Renal cortical epithelial cell (primary cell): ENCODE measurements around the gene ISOC2. TPM values are rescaled to one million over a fixed set of nuclear protein-coding genes. Genes with fewer than 3 reads are reported as not detected.

ENCODE experiments used
- DNase-seq: peaks from one replicate; pipeline ENCODE4 v3.0.0-alpha.2; 2011; ENCODE audit warnings: low read depth
- total RNA-seq: library from RNA; depleted of rRNA; stranded (reverse); fragments of >200 nt; gene quantifications from 2 replicates; pipeline ENCODE4 v1.2.3, GENCODE V29; 2014

ISOC2 gene
- total RNA-seq, 1 donor from 2014 or later, result 64.3 TPM

DNA sequence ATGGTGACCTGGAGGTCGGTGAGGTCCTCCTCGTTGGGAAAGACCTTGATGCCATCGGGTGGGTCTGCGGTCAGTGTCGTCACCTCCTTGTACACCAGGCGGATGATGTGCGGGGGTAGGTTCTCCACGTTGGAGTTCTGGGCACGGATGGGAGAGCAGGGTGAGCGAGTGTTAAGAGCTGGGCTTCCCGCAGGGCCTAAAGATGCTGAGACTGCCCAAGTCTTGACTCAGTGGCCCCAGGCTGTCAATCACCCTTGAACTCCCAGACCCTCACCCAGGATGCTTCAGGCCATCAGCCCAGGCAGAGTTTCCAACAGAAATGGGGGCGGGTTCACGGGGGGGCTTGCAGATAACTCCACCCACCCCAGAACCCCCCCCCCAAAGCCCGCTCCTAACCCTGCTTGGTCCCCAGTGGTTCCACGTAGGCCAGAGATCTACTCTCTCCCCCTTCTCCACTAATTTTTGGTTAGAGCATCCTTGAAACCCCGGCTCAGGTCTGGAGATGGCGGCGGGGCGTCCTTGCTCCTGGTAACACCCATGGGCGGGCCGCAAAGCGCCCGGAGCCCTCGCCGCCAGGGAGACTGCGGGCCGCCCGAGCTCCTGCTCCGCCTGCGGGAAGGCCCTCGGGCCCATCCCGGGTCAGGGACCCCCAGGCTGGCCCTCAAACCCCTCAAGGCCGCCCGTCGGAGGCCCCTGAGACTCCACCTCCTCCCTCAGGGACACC is 54.5 kb downstream of the ISOC2 start:
- DNase-seq, result no peak

DNA sequence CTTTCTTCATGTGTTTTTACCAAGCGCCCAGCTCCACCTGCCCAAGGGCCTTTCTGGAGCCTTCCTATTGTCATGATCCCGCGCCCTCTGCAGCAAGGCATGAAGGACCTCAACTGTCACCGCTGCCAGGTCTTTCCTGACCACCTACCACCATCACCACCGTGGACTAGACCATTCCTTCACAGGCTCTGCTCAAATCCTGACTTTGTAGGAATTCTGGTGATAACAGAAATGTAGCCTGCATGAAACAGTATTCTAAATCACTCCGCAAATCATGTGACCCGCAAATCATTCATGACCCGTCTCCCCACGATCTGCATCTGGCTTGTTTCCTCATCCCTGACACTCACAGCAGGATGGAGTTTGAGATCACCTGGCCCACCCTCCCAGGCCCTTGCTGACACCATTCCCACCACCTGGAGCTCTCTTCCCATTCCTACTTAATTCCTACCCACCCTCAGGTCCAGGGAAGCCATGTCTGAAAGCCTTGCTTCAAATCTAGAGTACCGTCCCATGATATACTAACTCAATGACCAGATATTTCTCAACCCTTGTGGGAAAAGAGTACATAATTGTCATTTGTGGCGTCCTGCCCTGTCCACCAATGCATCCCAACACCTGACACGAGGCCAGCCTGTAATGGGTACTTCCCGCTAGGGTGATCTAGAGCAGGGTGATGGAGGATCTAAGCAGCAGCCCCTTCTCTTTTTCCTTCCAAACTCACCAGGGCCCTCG is 55.2 kb downstream of the ISOC2 start:
- DNase-seq, result no peak

DNA sequence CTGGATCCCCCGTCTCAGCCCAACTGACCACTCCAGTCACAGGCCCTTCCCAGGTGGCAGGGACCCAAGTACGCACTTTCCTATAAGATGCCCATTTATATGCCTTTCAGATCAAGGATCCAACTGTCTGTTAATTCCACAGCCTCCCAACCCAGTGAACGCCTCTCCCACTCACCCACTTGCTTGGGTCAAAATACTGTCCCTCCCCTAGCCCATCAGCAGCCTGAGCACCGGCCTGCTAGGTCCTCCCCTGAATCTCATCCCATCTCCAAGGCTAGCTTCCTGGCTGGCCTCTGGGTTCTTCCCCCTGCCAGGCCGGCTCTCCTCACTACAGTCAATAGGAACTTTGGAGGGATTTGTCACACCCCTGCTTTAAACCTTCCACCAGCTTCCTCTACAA is 55.8 kb downstream of the ISOC2 start:
- no peak for DNase-seq

Other genes starting within 250 kb of the ISOC2 start
- 0.94 TPM in 1 of 2 replicates, not detected in the other for gene TMEM86B, start 232.9 kb downstream of the ISOC2 start, total RNA-seq
- 22.1 and 74.3 TPM in 2 replicates for gene PPP6R1, start 202.6 kb downstream of the ISOC2 start, total RNA-seq
- gene HSPBP1, start 181.5 kb downstream of the ISOC2 start, total RNA-seq, result 38.6 and 46.9 TPM in 2 replicates
- 0.52 and 4.5 TPM in 2 replicates for gene BRSK1, start 177.6 kb downstream of the ISOC2 start, total RNA-seq
- not detected in 2 replicates for gene TMEM150B, start 136.3 kb downstream of the ISOC2 start, total RNA-seq
- gene KMT5C, start 121.8 kb downstream of the ISOC2 start, total RNA-seq, result 4.9 and 10.4 TPM in 2 replicates
- 0.25 TPM in 1 of 2 replicates, not detected in the other for gene COX6B2, start 106.9 kb downstream of the ISOC2 start, total RNA-seq
- gene GARIN5B, start 98.4 kb downstream of the ISOC2 start, total RNA-seq, result not detected in 2 replicates
- 3.7 and 38.4 TPM in 2 replicates for gene IL11, start 91.2 kb downstream of the ISOC2 start, total RNA-seq
- not detected in 2 replicates for gene TMEM190, start 84.8 kb downstream of the ISOC2 start, total RNA-seq
- 3.4 and 13.7 TPM in 2 replicates for gene TMEM238, start 77.3 kb downstream of the ISOC2 start, total RNA-seq
- 177 and 303 TPM in 2 replicates for gene RPL28, start 75.7 kb downstream of the ISOC2 start, total RNA-seq
- gene UBE2S, start 53.9 kb downstream of the ISOC2 start, total RNA-seq, result 13.6 and 45.3 TPM in 2 replicates
- gene SHISA7, start 18.3 kb downstream of the ISOC2 start, total RNA-seq, result not detected in 2 replicates
- not detected in 2 replicates for gene C19orf85, start 3.1 kb upstream of the ISOC2 start, total RNA-seq
- gene ZNF628, start 15.0 kb upstream of the ISOC2 start, total RNA-seq, result 3.5 and 6.0 TPM in 2 replicates
- 21.2 and 39.4 TPM in 2 replicates for gene NAT14, start 23.5 kb upstream of the ISOC2 start, total RNA-seq
- gene SSC5D, start 26.8 kb upstream of the ISOC2 start, total RNA-seq, result 5.0 and 69.4 TPM in 2 replicates
- gene SBK2, start 75.5 kb upstream of the ISOC2 start, total RNA-seq, result 2.1 TPM in 1 of 2 replicates, not detected in the other
- not detected in 2 replicates for gene SBK3, start 83.9 kb upstream of the ISOC2 start, total RNA-seq
- 3.1 and 12.4 TPM in 2 replicates for gene ZNF579, start 119.2 kb upstream of the ISOC2 start, total RNA-seq
- gene FIZ1, start 137.9 kb upstream of the ISOC2 start, total RNA-seq, result 4.2 and 7.4 TPM in 2 replicates
- gene ZNF524, start 138.6 kb upstream of the ISOC2 start, total RNA-seq, result 8.3 and 9.3 TPM in 2 replicates
- 1.0 and 5.8 TPM in 2 replicates for gene ZNF865, start 144.0 kb upstream of the ISOC2 start, total RNA-seq
- 3.5 and 7.0 TPM in 2 replicates for gene ZNF784, start 162.9 kb upstream of the ISOC2 start, total RNA-seq
- 0.52 and 5.8 TPM in 2 replicates for gene ZNF580, start 179.4 kb upstream of the ISOC2 start, total RNA-seq
- gene ZNF581, start 182.0 kb upstream of the ISOC2 start, total RNA-seq, result 17.3 and 22.1 TPM in 2 replicates
- gene CCDC106, start 186.6 kb upstream of the ISOC2 start, total RNA-seq, result 3.0 and 13.4 TPM in 2 replicates
- 69.6 and 140 TPM in 2 replicates for gene U2AF2, start 193.4 kb upstream of the ISOC2 start, total RNA-seq
- gene EPN1, start 213.6 kb upstream of the ISOC2 start, total RNA-seq, result 42.4 and 248 TPM in 2 replicates